LHCN-M2 (cell line): Measurements from ENCODE around the gene ARHGAP6. TPM values are rescaled to one million over a fixed set of nuclear protein-coding genes. Genes with fewer than 3 reads are reported as not detected.

ENCODE experiments used
- DNase-seq: peaks from one replicate; pipeline ENCODE4 v3.0.0-alpha.2; 2012; ENCODE audit warnings: low read depth
- total RNA-seq: library from RNA; depleted of rRNA; stranded (reverse); fragments of >200 nt; gene quantifications from 2 replicates; pipeline ENCODE4 v1.2.3, GENCODE V29; 2014

ARHGAP6 gene
- total RNA-seq, 1 experiment from 2014 or later, result 5.2 TPM

DNA sequence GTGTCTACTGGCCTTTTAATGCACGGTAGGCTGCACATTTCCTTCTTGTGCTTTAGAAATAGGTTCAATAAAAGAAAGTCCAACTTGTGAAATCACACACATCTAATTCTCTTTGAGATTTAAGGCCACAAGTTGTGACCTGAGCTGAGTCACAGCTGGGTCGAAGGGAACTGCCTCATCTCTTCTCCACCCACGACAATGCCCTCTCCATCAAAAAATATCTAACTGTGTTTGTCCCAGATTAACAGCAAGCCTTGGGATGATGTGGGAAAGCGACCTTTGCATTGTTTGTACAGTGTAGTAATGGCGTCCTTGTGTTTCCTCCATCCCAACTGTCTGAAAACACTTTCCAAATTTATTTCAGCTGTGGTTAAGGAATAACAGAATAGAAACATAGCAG is 203.6 kb downstream of the ARHGAP6 start:
- DNase-seq, result no peak

DNA sequence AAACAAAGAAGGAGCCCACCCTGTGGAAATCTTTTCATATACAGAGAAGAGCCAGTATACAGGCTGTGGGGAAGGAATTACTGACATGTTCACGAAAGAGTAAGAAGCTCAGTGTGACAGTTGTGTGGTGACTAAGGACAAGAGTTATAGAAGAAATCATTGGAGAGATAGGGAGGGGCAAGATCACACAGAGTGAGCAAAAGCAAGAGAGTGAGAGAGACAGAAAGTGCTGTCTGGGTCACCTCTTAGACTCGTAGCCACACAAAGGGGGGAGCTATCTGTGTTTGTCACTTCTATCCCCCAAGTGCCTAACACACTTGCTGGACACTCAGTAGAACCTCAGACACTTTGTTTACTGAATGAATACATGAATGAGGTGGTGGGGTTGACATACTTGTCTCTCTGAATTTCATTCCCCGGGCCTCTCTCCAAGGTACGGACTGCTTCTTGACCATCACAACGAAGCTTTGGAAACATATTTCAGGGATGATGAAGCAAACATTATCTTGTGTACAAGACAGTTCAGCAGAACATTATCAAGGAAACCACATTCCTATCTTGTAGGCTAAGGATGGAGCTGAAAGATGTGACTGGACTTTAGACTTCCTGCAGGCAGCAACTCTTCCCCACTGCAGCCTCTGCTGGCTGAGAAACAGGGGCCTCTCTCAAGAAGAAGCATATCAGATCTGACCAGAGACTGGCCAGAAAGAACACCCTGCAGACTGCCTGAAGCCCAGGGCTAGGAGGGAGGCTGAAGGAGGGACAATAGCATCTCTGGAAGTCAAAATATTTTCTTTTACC is 204.3 kb downstream of the ARHGAP6 start:
- DNase-seq, result peak; percentile 22

DNA sequence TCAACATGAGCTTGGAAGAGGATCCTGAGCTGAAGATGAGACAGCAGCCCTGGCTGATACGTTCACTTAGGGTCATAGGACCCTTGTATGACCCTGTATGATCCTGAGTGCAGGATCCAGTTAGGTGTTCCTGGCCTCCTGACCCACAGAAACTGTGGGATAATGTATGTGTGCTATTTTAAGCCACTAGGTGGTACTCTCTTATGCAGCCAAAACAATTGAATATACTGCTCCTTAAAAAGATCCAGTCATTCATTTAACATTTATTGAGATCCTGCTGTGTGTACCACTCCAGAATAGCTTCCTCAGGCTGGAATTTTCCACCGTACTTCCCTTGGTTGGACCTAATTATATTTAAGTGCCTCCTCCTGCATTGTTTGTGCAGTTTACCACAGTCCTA is 205.4 kb downstream of the ARHGAP6 start:
- DNase-seq, result no peak

DNA sequence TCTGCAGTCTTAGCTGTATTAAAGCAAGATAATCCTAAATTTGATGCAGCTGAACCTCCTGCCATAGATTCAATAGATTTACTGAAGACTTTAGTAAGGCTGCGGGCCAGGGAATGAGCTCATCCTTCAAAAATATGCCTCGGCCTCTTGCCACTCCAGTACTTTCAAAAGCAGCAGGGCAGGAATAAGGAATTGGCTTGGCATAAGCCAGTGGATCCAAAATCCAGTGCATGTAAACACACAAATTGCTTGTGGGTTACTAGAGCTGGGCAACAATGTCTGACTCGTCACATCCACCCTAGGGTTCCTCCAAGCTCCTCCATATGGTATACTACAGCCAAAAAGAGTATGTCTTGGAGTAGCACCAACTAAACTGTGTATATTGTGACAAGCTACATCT is 207.6 kb downstream of the ARHGAP6 start:
- DNase-seq, result no peak

DNA sequence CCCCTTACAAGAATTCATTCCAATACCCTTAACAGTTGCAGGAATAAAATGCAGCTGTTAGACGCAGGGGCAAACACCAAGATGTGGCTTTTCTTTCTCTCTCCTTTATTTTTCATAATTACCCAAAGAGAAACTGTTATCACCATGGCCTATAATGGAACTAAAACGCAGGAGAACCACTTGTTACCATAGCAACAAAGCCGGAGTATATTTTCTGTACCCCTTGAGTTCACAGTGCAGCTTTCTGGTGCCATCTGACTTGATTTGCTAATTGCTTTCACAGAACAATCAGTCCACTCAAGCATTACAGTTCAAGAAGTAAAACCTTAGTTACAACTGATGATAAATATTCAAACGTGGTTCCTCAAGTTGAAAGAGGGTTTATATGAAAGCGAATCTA is 214.6 kb downstream of the ARHGAP6 start:
- no peak for DNase-seq

DNA sequence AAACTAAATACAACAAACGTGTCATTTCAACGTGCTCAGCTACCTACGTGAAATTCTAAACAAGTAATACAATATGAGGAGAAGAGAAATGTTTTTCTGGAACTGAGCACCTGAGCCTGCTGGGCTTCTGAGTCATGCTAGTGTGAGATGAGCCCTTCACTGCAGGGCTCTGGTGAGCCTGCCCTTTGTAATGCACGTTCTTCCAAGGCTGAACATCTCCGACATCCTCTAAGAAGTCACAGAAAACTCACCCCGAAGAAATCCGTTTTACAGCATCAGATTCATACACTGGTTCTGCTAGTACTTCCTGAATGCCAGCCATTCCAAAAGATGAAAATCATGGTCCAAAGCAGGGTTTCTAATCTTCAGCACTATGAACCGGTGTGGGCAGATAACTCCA is 215.4 kb downstream of the ARHGAP6 start:
- DNase-seq, result no peak

DNA sequence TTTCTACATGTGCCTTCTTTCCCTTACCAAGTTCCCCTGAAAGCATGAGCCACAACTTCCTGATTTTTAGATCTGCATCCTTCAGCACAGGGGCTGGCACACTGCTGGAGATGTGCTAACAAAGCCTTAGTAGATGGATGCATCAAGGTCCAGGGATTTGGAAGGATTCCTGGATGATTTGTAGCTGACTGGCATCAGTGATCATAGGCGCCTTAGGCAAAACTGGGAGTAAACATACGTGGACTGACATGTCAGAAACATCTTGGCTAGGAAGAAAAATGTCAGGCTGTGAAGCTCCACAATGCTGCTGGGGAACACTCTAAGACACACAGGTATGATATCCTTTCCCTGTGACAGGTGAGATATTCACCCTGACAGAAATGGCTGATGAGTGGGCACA is 216.1 kb downstream of the ARHGAP6 start:
- no peak for DNase-seq

DNA sequence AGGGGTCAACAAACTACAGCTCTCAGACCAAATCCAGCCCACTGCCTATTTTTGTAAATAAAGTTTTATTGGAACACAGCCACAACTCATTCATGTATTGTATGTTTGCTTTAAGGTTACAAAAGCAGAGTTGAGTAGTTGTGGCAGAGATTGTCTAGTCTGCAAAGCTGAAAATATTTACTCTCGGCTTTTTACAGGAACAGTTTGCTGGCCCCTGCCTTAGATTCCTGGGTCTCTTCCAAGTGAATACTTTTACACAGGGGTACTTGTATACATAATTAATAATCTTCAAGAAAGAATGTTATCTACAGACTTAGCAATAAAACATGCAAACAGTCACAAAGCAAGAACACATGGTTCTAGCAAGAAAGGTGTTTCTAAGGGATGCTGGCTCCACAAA is 218.3 kb downstream of the ARHGAP6 start:
- no peak for DNase-seq

DNA sequence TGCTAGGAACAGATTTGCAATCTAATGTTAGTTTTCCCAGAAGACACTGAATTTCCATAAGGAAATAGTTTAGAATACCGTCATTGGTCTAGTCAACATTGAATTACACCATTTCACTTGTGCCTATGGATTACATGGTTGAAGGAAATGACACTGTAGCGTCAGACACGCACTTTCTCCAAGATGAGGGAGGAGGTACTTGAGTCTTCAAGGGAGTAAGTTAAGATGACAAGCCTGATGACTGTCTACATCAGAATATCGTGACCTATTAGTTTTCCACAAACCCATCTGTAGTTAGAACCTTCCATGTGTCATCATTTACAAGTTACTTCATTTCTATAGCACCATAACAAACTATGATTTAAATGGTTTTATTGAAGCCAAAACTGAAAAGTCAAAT is 218.8 kb downstream of the ARHGAP6 start:
- no peak for DNase-seq

DNA sequence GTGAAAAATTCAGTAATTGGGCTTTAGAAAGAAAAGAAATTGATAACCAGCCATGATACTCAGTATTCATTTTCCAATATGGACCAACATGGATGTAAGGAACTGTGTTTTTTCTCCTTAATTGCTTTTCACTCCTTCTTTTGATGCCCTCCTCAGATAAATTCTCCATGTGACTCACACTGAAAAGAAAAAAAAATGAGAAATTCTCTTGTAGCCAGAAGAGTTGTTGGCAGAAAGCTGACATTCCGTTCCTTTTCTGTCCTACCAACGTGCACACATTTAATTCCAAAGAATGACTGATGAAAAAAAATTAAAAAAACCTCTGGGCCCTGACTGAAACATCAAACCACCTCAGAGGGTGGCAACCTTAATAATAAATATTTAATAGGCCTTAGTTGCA is 219.4 kb downstream of the ARHGAP6 start:
- peak; percentile 42 for DNase-seq

DNA sequence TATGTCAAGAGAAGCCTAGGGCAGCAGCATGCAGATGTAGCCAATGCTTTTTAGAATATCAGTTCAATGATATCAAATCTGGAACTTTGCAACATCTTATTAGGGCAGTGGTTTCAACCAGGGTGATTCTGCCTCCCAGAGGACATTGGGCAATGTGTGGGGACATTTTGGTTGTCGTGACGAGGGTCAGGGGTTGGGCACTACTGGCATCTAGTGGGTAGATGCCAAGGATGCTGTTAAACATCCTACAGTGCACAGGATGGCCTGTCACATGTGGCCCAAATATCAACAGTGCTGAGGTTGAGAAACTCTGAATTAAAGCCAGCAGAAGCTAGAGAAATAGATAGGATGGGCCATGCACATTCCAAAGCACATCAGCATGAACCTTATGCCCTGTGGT is 220.2 kb downstream of the ARHGAP6 start:
- DNase-seq, result peak; percentile 38

DNA sequence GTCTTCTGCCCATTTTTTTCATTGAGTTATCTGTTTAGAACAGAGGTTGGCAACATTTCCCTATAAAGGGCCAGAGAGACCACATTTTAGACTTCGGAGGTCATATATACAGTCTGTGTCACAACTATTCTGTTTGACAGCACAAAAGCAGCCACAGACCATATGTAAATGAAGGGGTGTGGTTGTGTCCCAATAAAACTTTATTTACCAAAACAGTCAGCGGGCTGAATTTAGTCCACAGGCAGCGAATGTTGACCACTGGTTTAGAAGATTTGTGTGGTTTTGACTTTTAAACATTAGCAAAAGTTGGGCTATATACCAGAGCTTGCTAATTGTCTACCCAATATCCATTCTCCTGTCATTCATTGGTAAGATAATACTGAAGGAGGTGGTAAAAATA is 221.7 kb downstream of the ARHGAP6 start:
- DNase-seq, result no peak

DNA sequence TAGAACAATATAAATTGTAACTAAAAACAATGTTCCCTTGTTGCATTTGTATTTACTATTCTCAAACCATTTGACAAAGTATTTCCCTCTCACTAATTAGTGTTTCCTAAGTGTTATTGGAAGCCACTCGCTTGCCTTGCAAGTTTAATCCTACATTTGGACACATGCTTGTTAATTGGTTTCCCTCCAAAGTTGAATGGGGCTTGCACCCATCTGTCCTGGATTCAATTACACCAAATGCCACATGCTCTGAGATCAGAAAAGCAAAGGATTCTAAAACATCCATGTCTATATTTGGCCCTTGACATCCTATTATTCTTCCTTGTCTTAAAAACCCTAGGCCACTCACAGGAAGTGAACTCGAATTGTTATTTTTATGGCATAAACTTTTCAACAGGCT is 225.9 kb downstream of the ARHGAP6 start:
- DNase-seq, result no peak

DNA sequence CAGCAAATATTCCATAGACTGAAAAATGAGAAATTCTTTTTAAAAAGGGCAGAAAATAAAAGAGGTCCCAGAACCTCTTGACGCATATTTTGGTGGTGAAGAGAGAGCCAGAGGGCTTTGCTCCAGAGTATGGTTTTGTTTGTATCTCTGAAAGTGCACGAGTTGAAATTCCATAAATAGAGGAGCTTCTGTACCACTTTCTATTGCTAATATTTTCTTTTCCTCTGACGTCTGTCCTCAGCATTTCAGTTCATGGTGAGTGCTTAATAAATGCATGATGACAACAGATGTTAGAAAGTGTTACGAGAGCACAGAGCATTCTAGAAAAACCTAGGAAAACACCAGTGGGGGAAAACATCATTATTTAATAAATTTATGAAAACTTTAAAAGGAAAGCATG is 227.0 kb downstream of the ARHGAP6 start:
- DNase-seq, result no peak

DNA sequence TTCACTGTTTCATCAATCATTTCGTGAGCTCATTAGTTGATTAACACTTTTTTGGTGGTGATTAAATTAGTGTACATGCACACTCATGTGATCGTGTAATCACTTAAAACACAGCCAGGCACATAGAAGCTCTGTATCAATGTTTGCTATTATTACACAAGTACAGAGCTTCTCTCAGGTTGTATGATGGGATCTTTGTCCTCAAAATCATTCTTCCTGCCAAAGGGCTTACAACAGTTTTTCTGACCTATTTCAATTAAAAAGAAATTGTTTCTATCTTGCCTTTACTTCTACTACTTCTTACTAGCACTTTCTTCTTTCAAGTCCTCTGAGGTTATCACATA is 227.4 kb downstream of the ARHGAP6 start:
- no peak for DNase-seq

DNA sequence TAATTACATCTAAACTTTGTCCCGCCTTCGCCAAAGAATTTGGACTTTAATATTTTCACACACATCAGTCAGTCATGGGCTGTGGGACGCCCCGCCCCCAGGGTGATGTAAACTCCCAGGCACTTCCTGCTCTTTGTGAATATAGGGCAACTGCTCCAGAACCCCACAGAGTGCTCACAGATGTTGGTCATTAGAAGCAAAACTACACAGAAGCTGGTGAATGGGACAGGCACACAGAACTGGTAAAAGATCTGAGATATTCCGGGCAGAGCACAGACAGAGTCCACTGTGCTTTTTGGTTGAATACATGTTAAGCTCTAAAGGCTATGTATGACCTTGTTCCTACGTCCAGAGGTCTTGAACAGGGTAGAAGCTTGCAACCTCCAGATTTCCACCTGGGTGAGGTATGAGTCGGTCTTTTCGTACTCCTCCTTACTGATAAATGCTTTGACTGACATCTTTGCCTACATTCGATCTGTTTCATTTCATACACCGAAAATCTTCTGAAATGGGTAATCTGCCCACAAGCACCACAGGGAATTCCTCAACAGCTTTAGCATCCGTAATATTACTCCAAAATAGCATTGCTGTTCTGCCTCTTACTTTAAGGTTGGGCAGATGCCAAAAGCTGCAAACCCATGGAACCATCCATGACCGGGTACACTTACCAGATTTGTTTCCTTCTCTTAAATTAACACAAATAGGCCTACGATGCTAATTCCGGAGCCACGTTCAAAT is 227.9 kb downstream of the ARHGAP6 start:
- peak; percentile 78 for DNase-seq

DNA sequence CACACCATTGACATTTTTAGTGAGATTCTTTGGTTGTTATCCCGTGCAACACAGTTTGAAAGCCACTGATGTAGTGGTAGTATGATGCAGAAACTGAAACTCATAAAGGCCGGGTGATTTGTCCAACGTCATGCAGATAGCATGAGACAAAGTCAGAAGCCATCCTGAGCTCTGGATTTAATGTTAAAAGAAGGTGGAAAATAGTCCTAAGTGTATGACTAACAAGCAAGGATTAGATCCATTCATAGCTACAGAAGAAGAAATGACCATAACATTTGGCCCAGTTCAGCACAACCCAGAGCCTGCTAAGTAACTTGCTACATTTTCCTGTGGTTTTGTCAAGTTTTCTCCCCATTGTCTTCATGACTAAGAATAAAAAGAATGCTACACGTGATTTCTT is 230.2 kb downstream of the ARHGAP6 start:
- DNase-seq, result peak; percentile 73

DNA sequence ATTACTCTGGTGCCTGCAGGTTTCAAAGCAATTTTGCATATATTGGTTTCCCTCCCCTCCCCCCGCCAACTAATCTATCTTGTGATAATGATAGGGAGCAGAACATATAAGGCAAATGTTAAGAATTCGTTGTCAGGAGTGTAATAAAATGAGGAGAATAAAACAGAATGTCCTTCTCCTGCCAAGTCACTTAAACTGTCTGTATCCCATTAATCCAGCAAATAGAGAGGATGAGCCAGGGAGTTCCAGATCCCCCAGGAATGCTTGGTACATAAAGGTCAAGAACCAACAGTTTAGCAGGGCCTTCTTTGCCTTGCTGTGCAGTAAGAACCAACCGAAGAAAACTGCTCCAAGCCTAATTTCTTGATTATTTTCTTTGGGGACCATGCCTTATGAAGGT is 231.1 kb downstream of the ARHGAP6 start:
- DNase-seq, result no peak

DNA sequence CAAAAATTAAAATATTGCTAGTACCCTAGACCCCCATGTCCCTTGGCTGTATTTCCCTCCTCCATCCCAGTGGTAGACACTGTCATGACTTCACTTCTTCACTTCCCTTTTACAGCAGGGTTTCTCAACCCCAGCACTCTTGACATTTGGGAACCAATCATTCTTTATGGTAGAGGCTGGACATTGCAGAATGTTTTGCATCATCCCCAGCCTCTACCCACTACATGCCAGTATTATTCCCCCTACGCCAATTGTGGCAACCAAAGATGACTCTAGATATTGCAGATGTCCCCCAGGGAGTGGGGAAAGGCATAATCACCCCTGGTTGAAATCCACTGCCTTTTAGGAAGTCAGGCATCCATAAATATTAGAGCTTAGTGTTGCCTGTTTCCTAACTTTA is 233.9 kb downstream of the ARHGAP6 start:
- DNase-seq, result no peak

DNA sequence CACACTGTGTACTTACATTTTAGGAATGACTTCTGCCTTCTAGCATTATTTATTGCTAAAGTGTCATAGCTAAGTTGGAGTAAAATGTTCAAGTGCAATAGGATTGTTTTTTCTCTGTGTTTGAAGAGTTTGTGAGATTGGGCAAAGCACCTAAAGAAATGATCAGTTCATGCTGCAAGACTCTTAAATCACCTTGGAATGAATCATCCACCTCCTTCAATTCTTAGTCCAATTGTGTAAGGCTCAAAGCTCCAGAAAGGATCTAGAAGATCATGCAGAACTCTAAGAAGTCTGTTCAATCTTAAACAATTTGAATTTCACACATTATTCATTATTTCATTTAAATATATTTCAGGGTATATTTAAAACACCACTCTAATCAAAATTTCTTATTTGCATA is 235.4 kb downstream of the ARHGAP6 start:
- no peak for DNase-seq

DNA sequence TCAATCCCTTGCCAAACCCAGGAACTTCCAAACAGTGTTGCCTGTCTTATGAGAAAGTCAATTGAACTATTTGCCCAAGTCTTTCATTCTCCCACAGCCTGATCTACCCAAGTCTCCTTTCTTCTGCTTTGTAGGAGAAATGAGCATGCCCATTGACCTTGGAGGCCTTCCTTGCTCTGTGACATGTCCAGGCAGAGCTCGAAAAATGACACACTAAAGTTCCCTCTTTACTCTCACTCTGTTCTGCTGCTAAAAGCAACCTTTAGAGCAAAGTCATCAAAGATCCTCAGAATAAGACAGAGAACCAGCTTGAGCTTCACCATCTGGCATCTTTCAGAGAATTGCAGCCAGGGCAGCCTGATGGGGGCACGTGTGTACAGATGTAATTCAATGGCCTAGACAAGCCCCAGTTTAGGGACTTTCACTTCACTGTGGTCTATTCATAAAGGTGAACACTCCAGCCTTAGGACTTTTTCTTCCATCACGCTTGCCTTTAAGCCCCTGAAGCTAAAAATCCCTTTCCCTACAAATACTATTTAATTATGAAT is 236.1 kb downstream of the ARHGAP6 start:
- no peak for DNase-seq

DNA sequence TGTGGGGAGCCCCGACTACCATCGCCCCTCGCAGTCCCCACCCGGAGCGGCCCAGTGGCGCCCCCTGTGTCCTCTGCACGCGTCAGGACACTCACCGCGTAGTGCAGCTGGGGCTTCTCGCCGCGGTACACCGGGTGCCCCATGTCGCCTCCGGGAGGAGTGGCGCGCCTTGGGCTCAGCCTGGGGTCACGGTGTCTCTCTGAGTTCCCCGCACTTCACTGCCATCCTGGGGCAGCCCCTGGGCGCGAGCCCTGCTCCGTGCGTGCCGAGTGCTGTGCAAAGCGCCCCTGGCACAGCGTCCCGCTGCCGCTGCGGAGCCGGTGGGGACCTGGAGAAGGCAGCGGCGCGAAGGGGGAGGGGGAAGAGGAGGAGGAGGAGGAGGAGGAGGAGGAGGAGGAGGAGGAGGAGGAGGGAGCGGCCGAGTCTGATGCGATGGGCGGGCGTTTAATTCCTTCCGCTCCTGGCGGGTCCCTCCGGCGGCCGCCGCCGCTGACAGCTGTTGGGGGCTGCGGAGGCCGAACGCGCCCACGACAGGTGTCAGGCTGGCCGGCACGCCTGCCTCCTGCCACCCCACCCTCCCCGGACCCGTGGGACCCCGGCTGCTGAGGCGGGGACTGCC is 238.2 kb downstream of the ARHGAP6 start:
- peak; percentile 31 for DNase-seq
